GM19438 (cell line): Measurements from ENCODE around the gene PLOD3.

ENCODE experiments used
- ATAC-seq: cut with Tn5 transposase; IDR thresholded peaks from one replicate; pipeline ENCODE4 v1.9.1; 2021; ENCODE audit warnings: low read depth; ENCODE audit not compliant: unreplicated experiment

The PLOD3 gene

DNA sequence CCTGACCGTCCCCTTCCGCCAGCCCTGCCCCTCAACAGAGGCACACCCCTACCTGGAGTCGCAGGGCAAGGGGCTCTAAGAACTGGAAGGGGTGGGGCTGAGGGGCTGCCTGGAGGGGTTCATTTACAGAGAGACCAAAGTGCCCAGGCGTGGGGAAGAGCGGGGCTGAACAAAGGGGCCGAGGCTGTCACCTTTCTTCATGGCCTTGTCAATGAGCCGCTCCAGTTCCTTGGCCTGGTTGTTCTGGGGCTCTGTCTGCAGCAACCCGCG, 22.5 kb upstream of the PLOD3 start:
- ATAC-seq, result no peak

GRCh38 chr7:101239191-101239950, 22.0 kb upstream of the PLOD3 start:
- no peak for ATAC-seq

DNA sequence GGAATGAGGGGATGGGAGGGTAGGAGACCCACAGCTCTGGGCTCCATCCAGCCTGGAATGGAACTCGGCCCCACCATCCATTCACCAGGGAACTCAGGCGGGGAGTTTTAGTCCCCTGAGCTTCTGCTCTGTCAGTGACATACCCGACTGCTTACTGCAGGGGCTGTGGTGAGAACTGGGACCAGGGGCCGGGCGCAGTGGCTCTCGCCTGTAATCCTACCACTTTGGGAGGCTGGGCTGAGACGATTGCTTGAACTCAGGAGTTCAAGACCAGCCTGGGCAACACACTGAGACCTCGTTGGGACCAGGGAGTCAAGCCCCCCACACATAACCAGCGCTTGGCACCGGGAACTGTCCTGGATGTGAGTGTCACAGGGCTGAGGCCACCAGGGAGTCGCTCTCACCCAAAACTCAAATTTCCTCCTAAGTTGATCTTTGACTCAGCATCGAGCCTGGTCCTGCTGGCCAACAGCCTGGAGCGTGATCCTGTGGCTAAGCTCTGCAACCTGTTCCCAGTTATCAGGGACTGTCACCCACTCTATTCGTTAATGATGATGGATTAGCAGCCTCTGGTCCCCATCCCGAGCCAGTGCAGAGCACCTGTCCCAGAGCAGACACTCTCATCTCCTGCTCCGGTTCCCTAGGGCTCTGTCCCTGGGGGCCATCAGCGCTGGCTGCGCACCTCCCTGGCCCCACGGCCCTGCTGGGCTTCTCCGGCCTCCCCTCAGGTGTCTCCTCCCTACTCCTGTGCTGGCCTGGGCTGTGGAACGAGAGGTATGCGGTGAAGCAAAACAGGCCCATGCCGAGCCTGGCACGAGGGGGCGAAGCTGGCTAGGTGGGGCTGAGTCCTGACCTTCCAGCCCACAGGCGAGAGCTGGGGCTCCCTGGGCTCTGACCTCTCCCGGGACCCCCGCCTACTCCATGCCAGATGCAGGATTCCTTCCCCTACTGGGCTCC, 21.1 kb upstream of the PLOD3 start:
- no peak for ATAC-seq

DNA sequence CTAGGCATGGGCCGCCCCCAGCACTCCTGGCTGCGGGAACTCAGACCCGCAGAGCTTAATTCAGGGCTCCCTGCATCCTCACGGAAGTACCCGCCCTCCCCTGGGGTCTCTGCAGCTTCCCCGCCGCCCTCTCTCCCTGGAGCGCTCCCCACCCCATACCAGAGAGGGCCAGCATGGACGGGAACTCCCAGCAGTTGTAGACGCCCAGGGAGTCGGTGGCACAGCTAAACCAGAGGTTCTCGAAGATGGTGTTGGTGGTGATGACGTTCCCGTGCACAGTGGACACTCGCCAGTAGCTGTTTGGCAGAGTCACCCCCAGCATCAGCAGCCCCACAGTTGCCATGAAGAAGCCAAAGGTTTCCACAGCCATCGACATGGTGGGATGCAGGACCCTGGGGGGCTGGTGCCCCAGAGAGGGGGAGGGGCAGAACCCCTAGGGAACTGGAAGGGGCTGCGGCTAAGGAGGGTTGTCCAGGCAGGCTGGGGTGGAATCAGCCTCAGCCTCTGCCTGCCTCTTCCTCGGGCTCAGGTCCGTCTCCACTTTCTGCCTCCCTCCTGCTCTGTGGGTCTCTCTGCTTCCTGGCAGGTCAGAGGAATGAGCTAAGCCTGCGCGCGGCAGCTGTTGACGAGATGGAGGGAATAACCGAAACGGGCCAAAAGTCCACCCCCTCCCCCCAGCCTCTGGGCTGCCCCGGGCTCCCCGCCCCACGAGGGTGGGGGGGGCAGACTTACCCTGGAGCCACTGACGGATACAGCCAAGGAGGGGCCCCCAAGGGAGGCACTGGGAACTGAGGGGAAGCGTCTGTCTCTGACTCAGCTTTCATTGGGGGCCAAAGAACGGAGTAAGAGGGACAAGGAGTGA, 20.1 kb upstream of the PLOD3 start, which contains the start of gene CLDN15:
CLDN15 (minus strand) TSS at position 597 of the 862 bp plus-strand sequence; CDS start at position 376, 221 bp downstream.
- no peak for ATAC-seq

DNA sequence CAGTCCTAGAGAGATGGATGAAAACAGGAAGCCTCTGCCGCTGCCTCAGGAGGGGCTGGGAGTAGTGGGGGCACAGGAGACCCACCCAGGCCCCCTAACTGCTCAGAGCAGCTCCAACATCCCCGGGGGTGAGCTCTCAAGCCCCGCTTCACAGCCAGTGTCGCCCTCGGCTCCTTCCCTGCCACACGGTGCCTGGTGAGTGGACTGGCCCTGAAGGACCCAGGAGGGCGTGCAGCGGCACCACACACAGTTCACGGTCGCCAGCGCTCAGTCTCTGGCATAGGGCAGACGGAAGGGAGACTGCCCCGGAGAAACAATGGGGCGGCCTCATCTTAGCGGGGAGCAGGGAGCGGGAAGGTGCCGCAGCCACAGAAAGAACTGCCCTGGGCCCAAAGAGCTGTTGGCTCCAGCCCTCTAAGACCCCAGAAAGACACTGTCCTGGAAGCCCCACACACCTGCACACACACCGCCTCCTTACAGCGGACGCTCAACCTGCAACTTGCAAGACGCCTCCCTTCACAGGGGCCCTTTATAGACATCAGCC, 19.0 kb upstream of the PLOD3 start:
- no peak for ATAC-seq

DNA sequence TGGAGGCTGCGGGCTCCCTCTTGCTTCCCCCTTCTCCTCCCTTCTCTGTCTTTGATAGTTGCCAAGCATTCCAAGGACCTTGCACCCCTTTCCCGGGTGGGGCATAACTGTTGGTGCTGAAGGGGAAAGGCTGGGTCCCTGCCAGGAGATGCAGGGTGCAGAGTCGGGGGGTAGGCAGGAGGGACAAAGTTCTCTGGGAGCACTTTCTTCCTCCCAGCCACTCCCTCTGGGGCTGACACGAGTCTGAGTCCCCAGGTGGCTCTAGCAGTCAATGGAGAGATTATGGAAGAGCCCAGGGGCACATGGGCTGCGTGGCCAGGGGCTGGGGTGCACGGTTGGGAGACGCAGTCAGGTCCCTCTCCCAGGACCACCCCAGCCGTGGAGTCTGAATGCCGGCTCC, 18.1 kb upstream of the PLOD3 start:
- no peak for ATAC-seq

DNA sequence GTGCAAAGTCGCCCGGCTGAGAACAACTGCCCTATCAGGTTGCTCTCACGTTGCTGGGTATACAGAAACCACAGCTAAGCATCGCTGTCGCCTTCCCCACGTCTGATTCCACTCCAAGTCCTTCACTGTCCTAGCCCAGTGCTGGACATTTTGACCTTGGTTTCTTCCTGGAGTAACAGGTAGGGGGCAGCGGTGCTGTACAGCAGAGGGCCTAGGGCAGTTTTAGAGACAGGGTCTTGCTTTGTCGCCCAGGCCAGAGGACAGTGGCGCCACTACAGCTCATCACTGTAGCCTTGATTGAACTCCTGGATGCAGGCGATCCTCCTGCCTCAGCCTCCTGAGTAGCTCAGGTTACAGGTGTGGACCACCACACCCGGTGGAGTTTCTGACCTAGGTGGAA, 17.7 kb upstream of the PLOD3 start:
- ATAC-seq, result no peak

DNA sequence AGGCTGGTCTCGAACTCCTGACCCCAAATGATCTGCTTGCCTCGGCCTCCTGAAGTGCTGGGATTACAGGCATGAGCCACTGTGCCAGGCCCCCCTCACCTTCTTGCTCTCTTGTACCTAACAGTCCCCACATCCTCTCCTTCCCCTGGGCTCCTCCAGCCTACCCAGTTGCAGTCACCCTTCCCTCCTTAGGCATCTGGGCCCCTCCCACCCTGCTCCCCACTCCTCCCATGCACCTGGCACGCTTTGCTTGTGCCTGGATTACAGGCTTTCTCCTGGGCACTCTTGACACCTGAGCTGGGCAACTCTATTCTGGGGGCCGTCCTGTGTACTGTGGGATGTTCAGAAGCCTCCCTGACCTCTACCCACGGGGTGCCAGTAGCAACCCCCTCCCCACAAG, 17.3 kb upstream of the PLOD3 start:
- ATAC-seq, result no peak

DNA sequence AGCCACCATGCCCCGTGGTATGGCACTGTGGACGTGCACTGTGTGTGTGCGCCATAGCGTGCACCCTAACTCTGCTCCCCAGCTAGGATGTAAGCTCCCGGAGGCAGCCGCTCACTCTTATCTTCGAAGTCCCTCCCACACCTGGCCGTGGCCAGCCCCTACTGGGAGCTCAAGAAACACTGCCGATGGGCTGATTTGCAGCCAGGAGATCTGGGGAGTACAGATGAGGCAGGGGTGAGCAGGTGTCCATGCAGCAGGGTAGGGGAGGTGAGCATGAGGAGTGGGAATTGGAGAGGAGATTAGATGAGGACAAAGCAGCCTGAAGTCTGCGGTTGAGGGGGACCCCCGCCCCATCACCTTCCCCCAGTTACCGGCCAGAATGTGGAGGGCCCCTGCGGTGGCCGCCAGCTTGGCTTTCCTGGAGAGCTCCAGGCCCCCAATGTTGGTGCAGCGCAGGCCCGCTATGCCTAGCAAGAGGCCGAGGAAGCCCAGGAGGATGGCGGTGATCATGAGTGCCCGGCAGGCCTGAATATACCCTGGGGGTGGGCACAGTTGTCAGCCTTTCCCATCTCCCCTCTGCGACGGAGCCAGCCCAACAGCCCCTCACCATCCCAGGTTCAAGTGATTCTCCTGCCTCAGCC, 16.6 kb upstream of the PLOD3 start:
- no peak for ATAC-seq

DNA sequence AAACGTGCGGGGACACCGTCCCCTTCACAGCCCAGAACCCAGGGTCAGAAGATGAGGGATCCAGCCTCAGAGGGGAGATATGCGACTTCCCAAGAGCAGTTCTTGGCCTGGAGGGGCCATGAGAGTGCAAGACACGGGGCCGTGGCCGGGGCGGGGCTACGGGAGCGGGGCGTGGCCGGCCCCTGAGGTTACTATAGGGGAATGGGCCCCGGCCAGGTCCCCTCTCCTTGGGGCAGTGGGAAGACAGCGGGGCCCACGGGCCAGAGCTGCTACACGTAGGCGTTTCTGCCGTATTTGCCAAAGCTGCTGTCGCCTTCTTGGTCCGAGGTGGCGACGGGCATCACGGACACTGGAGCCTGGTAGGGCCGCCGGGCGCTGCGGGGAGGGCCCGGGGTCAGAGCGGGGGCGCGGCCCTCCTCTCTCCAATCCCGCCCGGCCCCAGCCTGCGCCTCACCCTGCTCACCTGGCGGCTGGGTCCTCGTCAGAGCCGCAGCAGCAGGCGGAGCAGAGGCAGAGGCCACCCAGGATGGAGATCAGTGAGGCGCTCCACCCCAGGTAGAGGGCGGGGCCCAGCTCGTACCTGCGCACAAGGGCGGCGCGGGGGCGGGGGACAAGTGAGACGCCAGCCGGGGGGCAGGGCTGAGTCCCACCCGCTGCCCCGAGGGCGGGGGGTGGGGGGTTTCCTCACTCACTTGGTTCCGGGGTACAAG, 14.9 kb upstream of the PLOD3 start:
- no peak for ATAC-seq

GRCh38 chr7:101231644-101232043, 14.3 kb upstream of the PLOD3 start:
- no peak for ATAC-seq

GRCh38 chr7:101226721-101227120, 9.3 kb upstream of the PLOD3 start:
- no peak for ATAC-seq

- no peak for ATAC-seq
These were observed 8.3 kb upstream of the PLOD3 start for GRCh38 chr7:101225650-101226049.

- ATAC-seq, result no peak
These were observed 6.1 kb upstream of the PLOD3 start for GRCh38 chr7:101223528-101223927.

- no peak for ATAC-seq
These were observed 5.0 kb upstream of the PLOD3 start for GRCh38 chr7:101222275-101222830.

DNA sequence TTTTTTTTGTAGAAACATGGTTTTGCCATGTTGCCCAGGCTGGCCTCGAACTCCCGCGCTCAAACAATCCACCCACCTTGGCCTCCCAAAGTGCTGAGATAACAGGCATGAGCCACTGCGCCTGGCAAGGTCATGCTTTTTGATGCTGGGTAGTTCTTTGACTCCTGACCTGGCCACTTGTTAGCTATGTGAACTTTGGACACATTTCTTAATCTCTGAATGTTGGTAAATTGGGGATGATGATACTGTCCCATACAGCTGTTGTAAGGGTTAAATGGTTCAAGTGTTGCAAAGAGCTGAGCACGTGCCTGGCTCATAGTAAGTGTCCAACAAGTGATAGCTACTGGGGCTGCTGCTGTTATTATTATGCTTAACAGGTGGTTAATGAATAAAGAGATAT, 2.9 kb upstream of the PLOD3 start:
- ATAC-seq, result no peak

DNA sequence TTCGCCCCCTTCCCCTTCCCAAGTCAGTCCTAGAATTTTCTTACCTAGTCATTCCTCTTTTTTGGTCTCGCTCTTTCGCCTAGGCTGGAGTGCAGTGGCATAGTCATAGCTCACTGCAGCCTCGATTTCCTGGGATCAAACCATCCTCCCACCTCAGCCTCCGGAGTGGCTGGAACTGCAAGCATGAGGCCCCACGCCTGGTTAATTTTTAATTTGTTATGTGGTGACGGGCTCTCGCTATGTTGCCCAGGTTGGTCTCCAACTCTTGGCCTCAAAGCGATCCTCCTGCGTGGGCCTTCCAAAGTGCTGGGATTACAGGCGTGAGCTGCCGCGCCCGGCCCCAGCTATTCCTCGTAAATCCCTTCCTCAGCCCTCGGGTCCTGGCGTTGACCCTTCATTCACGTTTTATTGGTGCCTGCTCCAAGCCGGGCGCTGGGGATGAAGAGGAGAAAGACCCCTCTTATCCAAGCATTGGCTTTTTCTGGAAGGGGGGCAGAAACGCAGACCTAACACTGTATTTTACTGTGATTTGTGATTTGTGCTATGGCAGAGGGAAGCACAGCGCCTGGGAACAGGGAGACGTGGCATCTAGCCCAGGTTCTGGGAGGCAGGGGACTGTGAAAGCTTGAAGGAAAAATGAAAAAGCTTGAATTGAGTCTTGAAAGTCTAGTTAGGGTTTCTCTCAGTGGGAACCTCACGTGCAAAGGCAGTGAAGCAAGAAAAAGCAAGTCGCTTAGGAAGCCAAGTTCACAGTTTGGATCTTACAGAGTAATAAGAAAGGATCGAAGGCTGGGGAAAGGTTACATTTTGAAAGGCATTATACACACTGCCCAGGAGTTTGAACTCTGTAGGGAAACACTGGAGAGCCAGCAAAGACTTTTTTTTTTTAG, 1.1 kb upstream of the PLOD3 start:
- ATAC-seq, result peak; percentile 20

GRCh38 chr7:101216860-101217387, 457 bp downstream of the PLOD3 start:
- ATAC-seq, result peak; percentile 18
